RWPE1 (cell line): ENCODE measurements around the gene DCAKD.

Experiments
- CTCF ChIA-PET: fragments of 350-600 bp; sonication (Branson Sonifier 250); formaldehyde crosslinking; extraction: SDS; loops from one replicate; lab custom pipeline; 2021; lab: Yijun Ruan, JAX
- POLR2A ChIA-PET: fragments of 400-600 bp; formaldehyde crosslinking; extraction: SDS; loops from one replicate; lab custom pipeline; 2020; ENCODE audit warnings: antibody characterized with exemption; ENCODE audit not compliant: low non-redundant PET; lab: Yijun Ruan, JAX
- DNase-seq: peaks from one replicate; pipeline ENCODE4 v3.0.0; 2012; ENCODE audit warnings: low spot score
- H3K27ac ChIP-seq: fragments of 450-650 bp; 2 replicates; pipeline ENCODE4 v1.5.1; 2017
- CTCF ChIP-seq: fragments of 450-650 bp; conservative IDR thresholded peaks from 2 replicates; pipeline ENCODE4 v1.5.1; 2017; ENCODE audit warnings: low read depth, mild to moderate bottlenecking

The DCAKD gene

GRCh38 chr17:44995436-44996001 is 55.9 kb downstream of the DCAKD start:
- H3K27ac ChIP-seq, result no peak overlapping the region
- no peak for TF ChIP-seq CTCF
- no peak for DNase-seq
- ChIA-PET CTCF (interaction anchor here (0.6 to 0.7 kb wide), 2 partner anchors 27 to 28 kb away, joined by 3 to 4 read pairs; no protein-coding TSS in a partner anchor), POLR2A (no interaction called here)

- ChIA-PET POLR2A (no interaction called here), CTCF (interaction anchor here (0.6 to 0.7 kb wide), 4 partner anchors 11 to 32 kb away, joined by 3 to 7 read pairs (median 4); no protein-coding TSS in a partner anchor)
- H3K27ac ChIP-seq, result no peak overlapping the region
- no peak for TF ChIP-seq CTCF
- no peak for DNase-seq
Measured at GRCh38 chr17:44992242-44992939, 59.0 kb downstream of the DCAKD start.

GRCh38 chr17:44990994-44991393 is 60.4 kb downstream of the DCAKD start:
- H3K27ac ChIP-seq, result no peak overlapping the region
- ChIA-PET POLR2A (no interaction called here), CTCF (interaction anchor here (0.6 to 0.8 kb wide), 3 partner anchors 29 to 632 kb away, joined by 3 to 4 read pairs (median 3); no protein-coding TSS in a partner anchor)
- DNase-seq, result no peak
- TF ChIP-seq CTCF, result no peak

GRCh38 chr17:44989552-44990138 is 61.8 kb downstream of the DCAKD start:
- ChIA-PET POLR2A (no interaction called here), CTCF (interaction anchor here (1.0 to 1.2 kb wide), 2 partner anchors 18 to 71 kb away, joined by 3 to 4 read pairs; partner anchors contain the start of gene NMT1)
- no peak for TF ChIP-seq CTCF
- H3K27ac ChIP-seq, result no peak overlapping the region
- no peak for DNase-seq

GRCh38 chr17:44988044-44988942 is 63.1 kb downstream of the DCAKD start:
- TF ChIP-seq CTCF, result no peak
- DNase-seq, result no peak
- ChIA-PET CTCF (interaction anchor here (0.6 kb wide), 2 partner anchors 1107 to 1645 kb away, joined by 4 to 5 read pairs; no protein-coding TSS in a partner anchor), POLR2A (no interaction called here)
- H3K27ac ChIP-seq, result no peak overlapping the region
